GM19463 (cell line): Measurements from ENCODE around the gene FAR1.
"Not testable (repeated sequence)": the region's sequence is repeated elsewhere in the genome, so short reads cannot be mapped to it uniquely, and the experiment has no call there.

Experiments used
- ATAC-seq: cut with Tn5 transposase; IDR thresholded peaks from one replicate; pipeline ENCODE4 v1.9.1; 2021; ENCODE audit warnings: mild to moderate bottlenecking, moderate library complexity; ENCODE audit not compliant: unreplicated experiment

The FAR1 gene

GRCh38 chr11:13702071-13702470 lies 33.6 kb downstream of the FAR1 start:
- ATAC-seq = no peak

GRCh38 chr11:13705710-13706109 lies 37.2 kb downstream of the FAR1 start:
- no peak for ATAC-seq

GRCh38 chr11:13713982-13714381 lies 45.5 kb downstream of the FAR1 start:
- no peak for ATAC-seq

GRCh38 chr11:13717331-13717730 lies 48.9 kb downstream of the FAR1 start:
- ATAC-seq = no peak

GRCh38 chr11:13718394-13718793 lies 49.9 kb downstream of the FAR1 start:
- ATAC-seq = no peak

- no peak for ATAC-seq
Observed at GRCh38 chr11:13720940-13721339, 52.5 kb downstream of the FAR1 start.

GRCh38 chr11:13721760-13722159 lies 53.3 kb downstream of the FAR1 start:
- ATAC-seq = no peak

- no peak for ATAC-seq
Observed at GRCh38 chr11:13726456-13726855, 58.0 kb downstream of the FAR1 start.

GRCh38 chr11:13728076-13728475 lies 59.6 kb downstream of the FAR1 start:
- ATAC-seq = no peak

- ATAC-seq = no peak
Observed at GRCh38 chr11:13734530-13734929, 66.1 kb downstream of the FAR1 start.

GRCh38 chr11:13745165-13745564 lies 76.7 kb downstream of the FAR1 start:
- no peak for ATAC-seq

- not testable (repeated sequence) for ATAC-seq
Observed at GRCh38 chr11:13753316-13753715, 84.8 kb downstream of the FAR1 start.

- no peak for ATAC-seq
Observed at GRCh38 chr11:13759050-13759449, 90.6 kb downstream of the FAR1 start.

GRCh38 chr11:13760115-13760514 lies 91.6 kb downstream of the FAR1 start:
- no peak for ATAC-seq

- no peak for ATAC-seq
Observed at GRCh38 chr11:13761250-13761649, 92.8 kb downstream of the FAR1 start.

GRCh38 chr11:13761716-13762115 lies 93.2 kb downstream of the FAR1 start:
- ATAC-seq = no peak

GRCh38 chr11:13762718-13763117 lies 94.2 kb downstream of the FAR1 start:
- ATAC-seq = no peak

- no peak for ATAC-seq
Observed at GRCh38 chr11:13763341-13763740, 94.9 kb downstream of the FAR1 start.

- no peak for ATAC-seq
Observed at GRCh38 chr11:13765886-13766285, 97.4 kb downstream of the FAR1 start.

GRCh38 chr11:13767471-13767870 lies 99.0 kb downstream of the FAR1 start:
- ATAC-seq = no peak

- ATAC-seq = no peak
Observed at GRCh38 chr11:13769188-13769587, 100.7 kb downstream of the FAR1 start.

GRCh38 chr11:13771151-13771550 lies 102.7 kb downstream of the FAR1 start:
- no peak for ATAC-seq

GRCh38 chr11:13772223-13773046 lies 104.0 kb downstream of the FAR1 start:
- ATAC-seq = peak; percentile 60
